Endothelial cell of umbilical vein (primary cell): ENCODE results near the gene EPHA4. TPM values are rescaled to one million over a fixed set of nuclear protein-coding genes. Genes with fewer than 3 reads are reported as not detected.

Experiments
- BruUV-seq: library from RNA; stranded (reverse); fragments of 400-500 nt; replicated peaks from 2 replicates; lab custom pipeline; 2021; lab: Mats Ljungman, UMichigan
- CTCF ChIA-PET: fragments of 300-600, 350-600 bp; sonication (Branson Sonifier 250); formaldehyde crosslinking; loops from one replicate; lab custom pipeline; 2021; ENCODE audit warnings: antibody characterized with exemption, inconsistent platforms; lab: Charles Lee
- POLR2A ChIA-PET: fragments of 300-600, 350-600 bp; sonication (Branson Sonifier 250); formaldehyde crosslinking; loops from one replicate; lab custom pipeline; 2021; ENCODE audit warnings: antibody characterized with exemption, inconsistent platforms; lab: Charles Lee
- DNase-seq: peaks from one replicate; pipeline ENCODE4 v3.0.0-alpha.2; 2011; ENCODE audit warnings: low read depth, low spot score
- FAIRE-seq: peaks from 2 replicates; lab custom pipeline; 2011; peaks lifted over from hg19 to GRCh38; lab: Jason Lieb, UNC
- H2AFZ ChIP-seq: 2 replicates; pipeline ENCODE4 v1.6.0; 2012; ENCODE audit warnings: low read depth, low read length, control low read depth, inconsistent platforms
- H3K27ac ChIP-seq: 2 replicates; pipeline ENCODE4 v1.5.1; 2011; ENCODE audit warnings: low read depth, mild to moderate bottlenecking, control low read depth, low read length, moderate library complexity; ENCODE audit not compliant: insufficient read depth
- H3K27me3 ChIP-seq, 2 experiments: 2 replicates each; pipeline versions ENCODE4 v1.6.0 to v1.6.1; 2011; ENCODE audit warnings: low read length in 2 of 2, mixed read lengths in 1 of 2; ENCODE audit not compliant: control insufficient read depth in 2 of 2, insufficient read depth in 2 of 2
- H3K36me3 ChIP-seq, 2 experiments: 2 replicates in 1 of 2; 3 replicates in 1 of 2; pipeline ENCODE4 v1.5.1; 2011; ENCODE audit warnings: low read length in 2 of 2, mild to moderate bottlenecking in 1 of 2, moderate library complexity in 1 of 2; ENCODE audit not compliant: control insufficient read depth in 2 of 2, insufficient read depth in 2 of 2; ENCODE audit errors: extremely low read depth in 1 of 2
- H3K4me1 ChIP-seq: 3 replicates; pipeline ENCODE4 v1.5.1; 2011; ENCODE audit warnings: mild to moderate bottlenecking, low read length; ENCODE audit not compliant: control insufficient read depth, insufficient read depth; ENCODE audit errors: extremely low read depth
- H3K4me2 ChIP-seq: 2 replicates; pipeline ENCODE4 v1.6.1; 2011; ENCODE audit warnings: low read length, control low read depth, mixed read lengths; ENCODE audit not compliant: insufficient read depth
- H3K4me3 ChIP-seq, 3 experiments: fragments of 200-600 bp in 1 of 3; sonication (generic), shearing (Covaris generic) in 1 of 3; replicated peaks in 1 of 3; 2 replicates each; pipeline ENCODE4 v1.5.1; 2011 to 2016; ENCODE audit warnings: control low read depth in 3 of 3, low read length in 3 of 3, mild to moderate bottlenecking in 2 of 3, inconsistent platforms in 1 of 3, low read depth in 1 of 3, moderate library complexity in 1 of 3; ENCODE audit not compliant: insufficient read depth in 1 of 3
- H3K79me2 ChIP-seq: 2 replicates; pipeline ENCODE4 v1.6.0; 2012; ENCODE audit warnings: low read length, inconsistent platforms; ENCODE audit not compliant: control insufficient read depth, insufficient read depth
- H3K9ac ChIP-seq: replicated peaks from 2 replicates; pipeline ENCODE3; 2011; ENCODE audit warnings: low read length, control low read depth; ENCODE audit not compliant: insufficient read depth; ENCODE audit errors: extremely low read depth
- H3K9me1 ChIP-seq: replicated peaks from 3 replicates; pipeline ENCODE4 v1.6.0; 2011; ENCODE audit warnings: mild to moderate bottlenecking, low read length; ENCODE audit not compliant: control insufficient read depth, insufficient read depth; ENCODE audit errors: extremely low read depth
- H3K9me3 ChIP-seq: replicated peaks from 2 replicates; pipeline ENCODE4 v1.5.1; 2012; ENCODE audit warnings: low read length, inconsistent platforms; ENCODE audit not compliant: control insufficient read depth, insufficient read depth
- H4K20me1 ChIP-seq: replicated peaks from 2 replicates; pipeline ENCODE3; 2011; ENCODE audit warnings: mild to moderate bottlenecking, low read length; ENCODE audit not compliant: control insufficient read depth, insufficient read depth; ENCODE audit errors: extremely low read depth
- CTCF ChIP-seq, 2 donors: IDR thresholded peaks; 1 replicate in 1 of 2; 2 replicates in 1 of 2; pipeline ENCODE4 v1.5.1; 2011; ENCODE audit warnings: low read length in 2 of 2, mild to moderate bottlenecking in 2 of 2, moderate library complexity in 2 of 2, control low read depth in 1 of 2, inconsistent platforms in 1 of 2, low read depth in 1 of 2; ENCODE audit not compliant: insufficient read depth in 1 of 2; ENCODE audit errors: extremely low read depth in 1 of 2
- EZH2 ChIP-seq: IDR thresholded peaks from 2 replicates; pipeline ENCODE4 v1.6.1; 2012; ENCODE audit warnings: borderline replicate concordance, low read depth, mild to moderate bottlenecking, moderate library complexity, low read length, inconsistent platforms; ENCODE audit not compliant: severe bottlenecking
- FOS ChIP-seq: IDR thresholded peaks from 2 replicates; pipeline ENCODE4 v1.6.1; 2011; ENCODE audit warnings: mild to moderate bottlenecking, low read length, moderate library complexity, borderline replicate concordance; ENCODE audit not compliant: insufficient read depth
- GATA2 ChIP-seq: IDR thresholded peaks from 2 replicates; pipeline ENCODE4 v1.7.0; 2011; ENCODE audit warnings: low read depth, mild to moderate bottlenecking, moderate library complexity, mixed read lengths, low read length; ENCODE audit not compliant: insufficient read length, insufficient read depth
- JUN ChIP-seq: IDR thresholded peaks from 2 replicates; pipeline ENCODE4 v1.6.1; 2011; ENCODE audit warnings: borderline replicate concordance, low read depth; ENCODE audit not compliant: insufficient read length, insufficient read depth
- MAX ChIP-seq: IDR thresholded peaks from 2 replicates; pipeline ENCODE4 v1.6.1; 2011; ENCODE audit not compliant: insufficient read depth, insufficient read length
- MYC ChIP-seq: IDR thresholded peaks from one replicate; pipeline ENCODE4 v1.6.1; 2011; ENCODE audit warnings: mild to moderate bottlenecking, low read depth, low read length
- POLR2A ChIP-seq: IDR thresholded peaks from 2 replicates; pipeline ENCODE4 v1.6.1; 2012; ENCODE audit warnings: low read depth, mild to moderate bottlenecking, control low read depth, low read length
- POLR2AphosphoS5 ChIP-seq: IDR thresholded peaks from 2 replicates; pipeline ENCODE4 v1.6.1; 2012; ENCODE audit warnings: low read depth, mild to moderate bottlenecking, control low read depth, low read length, moderate library complexity; ENCODE audit not compliant: insufficient read depth
- dilution Hi-C: fragments of 300-500 bp; cut with MboI; formaldehyde crosslinking; loops from one replicate; pipeline ENCODE4 v1.15.0; 2019; ENCODE audit warnings: low sequenced_read_pairs; ENCODE audit not compliant: extremely low pct_ligation_motif_present
- intact Hi-C: fragments of 100-400 bp; cut with micrococcal nuclease; formaldehyde crosslinking; loops from one replicate; pipeline ENCODE4 v1.10.0; 2022
- polyA plus RNA-seq, 4 experiments: library from polyadenylated mRNA; depleted of rRNA in 3 of 4; stranded (reverse) in 3 of 4; unstranded in 1 of 4; fragments of >200 nt; gene quantifications; 2 replicates each; pipeline versions ENCODE4 v1.2.1 to v1.2.3, GENCODE V29; 2011 to 2012; ENCODE audit warnings: missing spikeins in 1 of 4
- total RNA-seq: library from RNA; stranded (reverse); gene quantifications from 2 replicates; pipeline ENCODE4 v1.2.3, GENCODE V29; 2021

The EPHA4 gene
- total and polyA plus RNA-seq, 2 donors (not counting 3 experiments of a cell fraction or from before 2014, with no cell fraction given), result 11.9 to 19.8 TPM

GRCh38 chr2:221374234-221374633, 197.9 kb downstream of the EPHA4 start:
- no peaks in the 10 kb centered on the region for H4K20me1 ChIP-seq
- no peak overlapping the region for H3K9ac ChIP-seq
- no TSS peak for BruUV-seq
- CTCF ChIA-PET, result no interaction called here
- POLR2A ChIA-PET, result no interaction called here
- H3K79me2 ChIP-seq, result no peaks in the 10 kb centered on the region
- DNase-seq (no peak), FAIRE-seq (no peak)
- H3K9me3 ChIP-seq, result no peaks in the 10 kb centered on the region
- dilution Hi-C loops, result no loop called here
- H2AFZ ChIP-seq, result no peak overlapping the region
- peaks cover 0 to 2% of the 10 kb centered on the region in 2 experiments for H3K27me3 ChIP-seq
- H3K4me2 ChIP-seq, result no peak overlapping the region
- H3K27ac ChIP-seq, result no peak overlapping the region
- intact Hi-C loops, result loop anchor here (10.0 kb wide), 1 partner anchor 689 kb away; no protein-coding TSS in a partner anchor
- no peak overlapping the region for H3K4me3 ChIP-seq
- H3K9me1 ChIP-seq, result no peaks in the 10 kb centered on the region
- H3K36me3 ChIP-seq, result no peaks in the 10 kb centered on the region
- no peaks in the 10 kb centered on the region for H3K4me1 ChIP-seq
- TF ChIP-seq MYC (no peak), FOS (no peak), GATA2 (no peak), JUN (no peak), POLR2A (no peak), EZH2 (no peak), MAX (no peak), POLR2AphosphoS5 (no peak), CTCF (IDR thresholded peaks at IDR 0.05; ENCODE audit: extremely low read depth in 1 of 2, insufficient read depth in 1 of 2, low read depth in 1 of 2, low read length in 2 of 2) (no peak)
